Melanocyte of skin (primary cell): ENCODE results near the gene TBX19. TPM values are rescaled to one million over a fixed set of nuclear protein-coding genes. Genes with fewer than 3 reads are reported as not detected.

Experiments used
- small RNA-seq, 2 donors: library from RNA; depleted of rRNA; stranded (forward); fragments of <200 nt; gene quantifications; one replicate each; pipeline ENCODE3, GENCODE V24; 2012
- total RNA-seq, 2 donors: library from RNA; depleted of rRNA; stranded (reverse); fragments of >200 nt; gene quantifications; 2 replicates each; pipeline ENCODE4 v1.2.3, GENCODE V29; 2012

Gene TBX19
- 1 to 10 TPM in 1 of 2 donors, under 1 TPM in 1; 1.00 to 1.4 TPM for total RNA-seq

GRCh38 chr1:168280296-168280927 lies at the start of gene TBX19:
Gene TBX19, plus strand, starts transcription at chr1:168280877. Its CDS starts 214 bp downstream, at chr1:168281091.

Small RNA genes lying within 50 kb of the gene (small RNA-seq; reads per million reads assigned to genes)
- gene RNU6-1310P, result 0 reads per million in 2 donors

Other genes with a start within 250 kb of the TBX19 start
- 10 to 100 TPM; 14.1 to 15.7 TPM for gene GPR161, start 143.9 kb upstream of the TBX19 start, total RNA-seq
- gene TIPRL, start 101.9 kb upstream of the TBX19 start, total RNA-seq, result 10 to 100 TPM; 36.8 to 43.3 TPM
- 10 to 100 TPM; 54.3 to 57.8 TPM for gene SFT2D2, start 54.9 kb upstream of the TBX19 start, total RNA-seq